Neural progenitor cell (in vitro differentiated cells): Measurements from ENCODE around the gene DHRS4.
"Not testable (repeated sequence)": the region's sequence is repeated elsewhere in the genome, so short reads cannot be mapped to it uniquely, and the experiment has no call there.

ENCODE experiments used
- EZH2 ChIP-seq: fragments of 200-600 bp; sonication (generic); IDR thresholded peaks from 2 replicates; pipeline ENCODE4 v1.6.1; 2017; ENCODE audit warnings: antibody characterized with exemption, mild to moderate bottlenecking, moderate library complexity
- EZH2phosphoT487 ChIP-seq: fragments of 200-600 bp; sonication (generic); IDR thresholded peaks from 2 replicates; pipeline ENCODE4 v1.6.1; 2017; ENCODE audit warnings: antibody characterized with exemption
- TF ChIP-seq, protein P1 (sequence below): fragments of 200-600 bp; sonication (generic); IDR thresholded peaks from 2 replicates; pipeline ENCODE4 v1.5.1; 2017; ENCODE audit warnings: antibody characterized with exemption, mild to moderate bottlenecking

DNA sequence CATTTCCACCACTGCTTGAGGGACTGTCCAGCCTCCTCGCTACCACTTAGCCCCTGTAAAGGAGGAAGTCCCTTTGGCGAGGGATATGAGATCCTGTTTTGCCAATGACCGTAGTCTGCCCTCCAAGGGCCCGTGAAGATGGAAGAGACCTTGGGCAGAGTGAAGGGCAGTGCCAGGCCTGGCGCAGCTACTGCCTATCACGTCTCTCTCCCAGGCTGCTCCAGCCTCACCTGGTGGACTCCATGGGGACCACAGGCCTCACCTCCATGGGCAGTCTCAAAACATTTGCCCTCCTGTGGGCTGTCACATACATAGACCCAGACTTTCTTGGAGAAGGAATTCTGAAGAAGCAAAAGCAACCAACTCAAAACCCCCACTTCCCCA lies 34.6 kb downstream of the DHRS4 start:
- not testable (repeated sequence) for TF ChIP-seq EZH2phosphoT487, EZH2
- TF ChIP-seq, protein P1, sequence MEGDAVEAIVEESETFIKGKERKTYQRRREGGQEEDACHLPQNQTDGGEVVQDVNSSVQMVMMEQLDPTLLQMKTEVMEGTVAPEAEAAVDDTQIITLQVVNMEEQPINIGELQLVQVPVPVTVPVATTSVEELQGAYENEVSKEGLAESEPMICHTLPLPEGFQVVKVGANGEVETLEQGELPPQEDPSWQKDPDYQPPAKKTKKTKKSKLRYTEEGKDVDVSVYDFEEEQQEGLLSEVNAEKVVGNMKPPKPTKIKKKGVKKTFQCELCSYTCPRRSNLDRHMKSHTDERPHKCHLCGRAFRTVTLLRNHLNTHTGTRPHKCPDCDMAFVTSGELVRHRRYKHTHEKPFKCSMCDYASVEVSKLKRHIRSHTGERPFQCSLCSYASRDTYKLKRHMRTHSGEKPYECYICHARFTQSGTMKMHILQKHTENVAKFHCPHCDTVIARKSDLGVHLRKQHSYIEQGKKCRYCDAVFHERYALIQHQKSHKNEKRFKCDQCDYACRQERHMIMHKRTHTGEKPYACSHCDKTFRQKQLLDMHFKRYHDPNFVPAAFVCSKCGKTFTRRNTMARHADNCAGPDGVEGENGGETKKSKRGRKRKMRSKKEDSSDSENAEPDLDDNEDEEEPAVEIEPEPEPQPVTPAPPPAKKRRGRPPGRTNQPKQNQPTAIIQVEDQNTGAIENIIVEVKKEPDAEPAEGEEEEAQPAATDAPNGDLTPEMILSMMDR = not testable (repeated sequence)
